ENCODE results near the gene ACSS2.

ACSS2 gene

DNA sequence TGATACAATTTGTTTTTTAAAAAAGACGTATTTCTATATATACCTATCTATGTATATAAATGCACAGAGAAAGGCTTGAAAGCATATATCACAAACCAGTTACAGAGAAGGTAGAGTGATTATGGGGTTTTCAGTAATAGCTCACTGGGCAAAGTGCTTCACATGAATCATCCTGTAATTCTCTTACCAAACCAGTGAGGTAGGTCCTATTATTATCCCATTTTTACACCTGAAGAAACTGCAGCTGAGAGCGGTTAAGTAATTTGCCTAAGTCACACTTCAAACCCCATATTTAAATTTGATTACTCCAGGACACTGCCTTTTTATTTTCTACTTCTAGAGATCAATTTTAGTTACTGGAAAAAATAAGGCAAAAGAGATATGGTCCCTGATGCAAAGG, 74.8 kb downstream of the ACSS2 start:
- Histone ChIP-seq H2BK12ac (ENCODE audit: low read length in 2 of 2) (no peak overlapping the region), H2AK5ac (ENCODE audit: low read length, severe bottlenecking) (peak overlapping the region; percentile 79), H3K14ac (ENCODE audit: low read length in 2 of 2) (no peak overlapping the region), H3K4me2 (ENCODE audit: low read length, poor library complexity, severe bottlenecking) (no peak overlapping the region), H2BK15ac (ENCODE audit: low read depth, poor library complexity, severe bottlenecking) (no peak overlapping the region), H3K36me3 (ENCODE audit: control insufficient read depth in 1 of 2, insufficient read depth in 2 of 2, low read depth in 1 of 2, low read length in 2 of 2) (peaks cover 0 to 45% of the 10 kb centered on the region in 2 experiments), H2BK5ac (ENCODE audit: low read depth, low read length, poor library complexity, severe bottlenecking) (no peak overlapping the region), H3K18ac (ENCODE audit: low read depth in 1 of 2, low read length in 2 of 2) (no peak overlapping the region), H3K23ac (ENCODE audit: low read length in 2 of 2) (no peak overlapping the region), H3K4me1 (ENCODE audit: control insufficient read depth, insufficient read depth, low read depth, low read length) (peaks cover 13% of the 10 kb centered on the region), H3K4ac (ENCODE audit: low read depth in 1 of 2, low read length in 2 of 2) (no peak overlapping the region), H4K91ac (ENCODE audit: low read length) (no peak overlapping the region), H3K27me3 (ENCODE audit: control insufficient read depth in 1 of 2, insufficient read depth in 1 of 2, low read length in 2 of 2) (no peaks in the 10 kb centered on the region), H4K8ac (ENCODE audit: low read length) (no peak overlapping the region), H2AFZ (ENCODE audit: low read depth, low read length) (no peak overlapping the region), H3K9me3 (ENCODE audit: control insufficient read depth, low read length) (no peaks in the 10 kb centered on the region), H2BK120ac (ENCODE audit: low read depth, low read length) (no peak overlapping the region), H3K9ac (ENCODE audit: low read length) (no peak overlapping the region), H3K4me3 (ENCODE audit: insufficient read depth in 1 of 2, low read depth in 1 of 2, low read length in 2 of 2) (no peak overlapping the region), H3K27ac (ENCODE audit: low read length, poor library complexity, severe bottlenecking) (peak overlapping the region; percentile 45), H3K79me1 (replicated peaks; ENCODE audit: low read length, poor library complexity, severe bottlenecking) (peaks cover 4% of the 10 kb centered on the region)
- no peak for DNase-seq
- 100% methylated on average over 1 of the region's 2 CpGs for WGBS

DNA sequence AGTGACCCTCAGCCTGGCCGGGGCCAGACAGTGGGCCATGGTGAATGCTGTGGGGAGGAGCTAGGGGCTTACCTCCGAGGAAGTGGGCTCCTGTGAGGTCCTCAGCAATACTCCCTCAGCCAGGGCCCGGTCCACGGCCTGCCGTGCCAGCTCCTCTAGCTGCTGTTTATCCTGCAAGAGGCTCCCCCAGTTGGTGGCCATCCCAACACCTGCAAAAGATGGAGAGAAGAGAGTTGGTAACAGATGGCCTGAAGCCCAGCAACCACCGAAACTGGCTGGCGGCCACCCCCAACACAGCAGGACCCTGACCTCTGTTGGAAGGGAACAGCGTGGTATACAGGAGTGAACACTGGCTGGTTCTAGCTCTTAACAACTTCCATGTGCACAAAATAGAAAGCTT, 75.2 kb downstream of the ACSS2 start:
- Histone ChIP-seq H2AK5ac (ENCODE audit: low read length, severe bottlenecking) (peak overlapping the region; percentile 79), H3K4me1 (ENCODE audit: control insufficient read depth, insufficient read depth, low read depth, low read length) (peaks cover 12% of the 10 kb centered on the region), H3K14ac (ENCODE audit: low read length in 2 of 2) (no peak overlapping the region), H4K8ac (ENCODE audit: low read length) (no peak overlapping the region), H2AFZ (ENCODE audit: low read depth, low read length) (no peak overlapping the region), H3K27ac (ENCODE audit: low read length, poor library complexity, severe bottlenecking) (peak overlapping the region; percentile 45), H3K4me3 (ENCODE audit: insufficient read depth in 1 of 2, low read depth in 1 of 2, low read length in 2 of 2) (no peak overlapping the region), H3K18ac (ENCODE audit: low read depth in 1 of 2, low read length in 2 of 2) (no peak overlapping the region), H2BK12ac (ENCODE audit: low read length in 2 of 2) (no peak overlapping the region), H2BK15ac (ENCODE audit: low read depth, poor library complexity, severe bottlenecking) (no peak overlapping the region), H3K9ac (ENCODE audit: low read length) (no peak overlapping the region), H2BK5ac (ENCODE audit: low read depth, low read length, poor library complexity, severe bottlenecking) (no peak overlapping the region), H3K36me3 (ENCODE audit: control insufficient read depth in 1 of 2, insufficient read depth in 2 of 2, low read depth in 1 of 2, low read length in 2 of 2) (peaks cover 0 to 41% of the 10 kb centered on the region in 2 experiments), H3K23ac (ENCODE audit: low read length in 2 of 2) (no peak overlapping the region), H3K4ac (ENCODE audit: low read depth in 1 of 2, low read length in 2 of 2) (no peak overlapping the region), H4K91ac (ENCODE audit: low read length) (no peak overlapping the region), H3K79me1 (replicated peaks; ENCODE audit: low read length, poor library complexity, severe bottlenecking) (peaks cover 4% of the 10 kb centered on the region), H3K4me2 (ENCODE audit: low read length, poor library complexity, severe bottlenecking) (no peak overlapping the region), H3K9me3 (ENCODE audit: control insufficient read depth, low read length) (no peaks in the 10 kb centered on the region), H3K27me3 (ENCODE audit: control insufficient read depth in 1 of 2, insufficient read depth in 1 of 2, low read length in 2 of 2) (no peaks in the 10 kb centered on the region), H2BK120ac (ENCODE audit: low read depth, low read length) (no peak overlapping the region)
- WGBS, result 97% methylated on average over 8 of the region's 8 CpGs
- no peak for DNase-seq

DNA sequence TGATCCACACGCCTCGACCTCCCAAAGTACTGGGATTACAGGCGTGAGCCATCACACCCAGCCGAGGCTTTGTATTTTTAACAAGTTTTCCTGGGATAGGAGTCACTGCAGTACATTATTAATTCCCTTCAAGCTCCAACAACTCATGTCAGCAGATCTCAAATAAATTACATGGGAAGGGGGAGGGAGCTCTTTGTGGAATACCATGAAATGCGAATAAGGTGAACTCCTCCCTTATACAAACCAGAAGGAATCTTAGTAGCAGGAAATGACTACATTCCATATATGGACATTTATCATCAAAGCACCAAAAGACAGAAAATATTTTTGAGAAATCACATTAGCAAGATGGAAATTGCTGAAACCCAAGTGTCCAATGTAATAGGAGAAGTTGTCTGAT, 76.3 kb downstream of the ACSS2 start:
- DNase-seq, result no peak
- Histone ChIP-seq H3K27me3 (ENCODE audit: control insufficient read depth in 1 of 2, insufficient read depth in 1 of 2, low read length in 2 of 2) (no peaks in the 10 kb centered on the region), H3K4me2 (ENCODE audit: low read length, poor library complexity, severe bottlenecking) (no peak overlapping the region), H3K4me1 (ENCODE audit: control insufficient read depth, insufficient read depth, low read depth, low read length) (peaks cover 12% of the 10 kb centered on the region), H2BK15ac (ENCODE audit: low read depth, poor library complexity, severe bottlenecking) (no peak overlapping the region), H3K9me3 (ENCODE audit: control insufficient read depth, low read length) (no peaks in the 10 kb centered on the region), H3K79me1 (replicated peaks; ENCODE audit: low read length, poor library complexity, severe bottlenecking) (peaks cover 4% of the 10 kb centered on the region), H2BK120ac (ENCODE audit: low read depth, low read length) (no peak overlapping the region), H2AK5ac (ENCODE audit: low read length, severe bottlenecking) (peak overlapping the region; percentile 98), H4K8ac (ENCODE audit: low read length) (no peak overlapping the region), H3K18ac (ENCODE audit: low read depth in 1 of 2, low read length in 2 of 2) (no peak overlapping the region), H3K4ac (ENCODE audit: low read depth in 1 of 2, low read length in 2 of 2) (no peak overlapping the region), H3K36me3 (ENCODE audit: control insufficient read depth in 1 of 2, insufficient read depth in 2 of 2, low read depth in 1 of 2, low read length in 2 of 2) (peaks cover 0 to 34% of the 10 kb centered on the region in 2 experiments), H3K4me3 (ENCODE audit: insufficient read depth in 1 of 2, low read depth in 1 of 2, low read length in 2 of 2) (no peak overlapping the region), H3K27ac (ENCODE audit: low read length, poor library complexity, severe bottlenecking) (peak overlapping the region; percentile 75), H3K9ac (ENCODE audit: low read length) (no peak overlapping the region), H2AFZ (ENCODE audit: low read depth, low read length) (no peak overlapping the region), H4K91ac (ENCODE audit: low read length) (no peak overlapping the region), H3K23ac (ENCODE audit: low read length in 2 of 2) (no peak overlapping the region), H3K14ac (ENCODE audit: low read length in 2 of 2) (no peak overlapping the region), H2BK5ac (ENCODE audit: low read depth, low read length, poor library complexity, severe bottlenecking) (no peak overlapping the region), H2BK12ac (ENCODE audit: low read length in 2 of 2) (no peak overlapping the region)
- 93% methylated on average over 2 of the region's 5 CpGs for WGBS

DNA sequence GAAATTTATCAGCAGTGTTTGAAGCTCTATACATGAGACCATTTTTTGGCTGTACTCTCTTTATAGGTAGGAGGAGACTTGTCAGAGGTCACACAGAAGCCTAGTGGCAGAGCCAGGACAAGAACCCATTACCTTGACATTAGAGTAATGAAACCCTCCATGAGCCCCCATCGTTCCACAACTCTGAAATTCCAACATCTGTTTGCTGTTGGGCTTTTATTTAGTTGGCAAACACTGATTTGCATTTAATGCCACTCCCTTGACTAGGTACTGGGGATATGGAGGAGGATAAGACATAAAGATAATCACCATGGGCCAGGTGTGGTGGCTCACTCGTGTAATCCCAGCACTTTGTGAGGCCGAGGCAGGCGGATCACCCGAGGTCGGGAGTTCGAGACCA, 77.5 kb downstream of the ACSS2 start:
- Histone ChIP-seq H2BK5ac (ENCODE audit: low read depth, low read length, poor library complexity, severe bottlenecking) (no peak overlapping the region), H3K23ac (ENCODE audit: low read length in 2 of 2) (no peak overlapping the region), H3K4me1 (ENCODE audit: control insufficient read depth, insufficient read depth, low read depth, low read length) (peaks cover 11% of the 10 kb centered on the region), H3K9ac (ENCODE audit: low read length) (no peak overlapping the region), H2AFZ (ENCODE audit: low read depth, low read length) (no peak overlapping the region), H4K8ac (ENCODE audit: low read length) (no peak overlapping the region), H2BK15ac (ENCODE audit: low read depth, poor library complexity, severe bottlenecking) (no peak overlapping the region), H3K36me3 (ENCODE audit: control insufficient read depth in 1 of 2, insufficient read depth in 2 of 2, low read depth in 1 of 2, low read length in 2 of 2) (peaks cover 0 to 32% of the 10 kb centered on the region in 2 experiments), H3K4ac (ENCODE audit: low read depth in 1 of 2, low read length in 2 of 2) (no peak overlapping the region), H2AK5ac (ENCODE audit: low read length, severe bottlenecking) (no peak overlapping the region), H3K14ac (ENCODE audit: low read length in 2 of 2) (no peak overlapping the region), H3K79me1 (replicated peaks; ENCODE audit: low read length, poor library complexity, severe bottlenecking) (peaks cover 4% of the 10 kb centered on the region), H3K9me3 (ENCODE audit: control insufficient read depth, low read length) (no peaks in the 10 kb centered on the region), H3K18ac (ENCODE audit: low read depth in 1 of 2, low read length in 2 of 2) (no peak overlapping the region), H3K4me3 (ENCODE audit: insufficient read depth in 1 of 2, low read depth in 1 of 2, low read length in 2 of 2) (no peak overlapping the region), H3K4me2 (ENCODE audit: low read length, poor library complexity, severe bottlenecking) (no peak overlapping the region), H3K27ac (ENCODE audit: low read length, poor library complexity, severe bottlenecking) (no peak overlapping the region), H2BK120ac (ENCODE audit: low read depth, low read length) (no peak overlapping the region), H2BK12ac (ENCODE audit: low read length in 2 of 2) (no peak overlapping the region), H4K91ac (ENCODE audit: low read length) (no peak overlapping the region), H3K27me3 (ENCODE audit: control insufficient read depth in 1 of 2, insufficient read depth in 1 of 2, low read length in 2 of 2) (no peaks in the 10 kb centered on the region)
- WGBS, result 100% methylated on average over 3 of the region's 7 CpGs
- no peak for DNase-seq
